H1 (cell line): ENCODE results near the gene CEP350. TPM values are rescaled to one million over a fixed set of nuclear protein-coding genes. Genes with fewer than 3 reads are reported as not detected.

Experiments used
- CTCF ChIA-PET: fragments of 300-600 bp; sonication (Branson Sonifier 250); formaldehyde crosslinking; loops from one replicate; lab custom pipeline; 2021; ENCODE audit not compliant: partially characterized antibody; lab: Charles Lee
- POLR2A ChIA-PET: fragments of 300-600 bp; sonication (Branson Sonifier 250); formaldehyde crosslinking; loops from one replicate; lab custom pipeline; 2021; ENCODE audit warnings: inconsistent platforms; ENCODE audit not compliant: partially characterized antibody; lab: Charles Lee
- DNase-seq, 2 experiments: peaks; one replicate each; pipeline versions ENCODE4 v3.0.0 to v3.0.0-alpha.2; 2010 to 2022; ENCODE audit warnings: low spot score in 2 of 2, low read depth in 1 of 2, mixed read lengths in 1 of 2
- FAIRE-seq: peaks from 2 replicates; lab custom pipeline; 2011; peaks lifted over from hg19 to GRCh38; lab: Jason Lieb, UNC
- H2AFZ ChIP-seq: 2 replicates; pipeline ENCODE4 v1.8.1; 2012; ENCODE audit warnings: low read length, inconsistent platforms
- H2AK5ac ChIP-seq: 2 replicates; pipeline ENCODE4 v1.6.1; 2013; ENCODE audit warnings: low read depth, low read length
- H2BK120ac ChIP-seq: replicated peaks from 2 replicates; pipeline ENCODE3; 2013; ENCODE audit warnings: low read depth, low read length, inconsistent platforms
- H2BK12ac ChIP-seq: 2 replicates; pipeline ENCODE4 v1.6.1; 2013; ENCODE audit warnings: low read depth, low read length
- H2BK15ac ChIP-seq: 2 replicates; pipeline ENCODE4 v1.6.1; 2013; ENCODE audit warnings: low read length
- H2BK20ac ChIP-seq: 2 replicates; pipeline ENCODE4 v1.6.1; 2013; ENCODE audit warnings: low read length
- H2BK5ac ChIP-seq: 2 replicates; pipeline ENCODE4 v1.6.1; 2013; ENCODE audit warnings: low read depth, low read length
- H3K14ac ChIP-seq: 2 replicates; pipeline ENCODE4 v1.6.1; 2013; ENCODE audit warnings: inconsistent platforms; ENCODE audit not compliant: insufficient read length
- H3K18ac ChIP-seq: 2 replicates; pipeline ENCODE4 v1.6.1; 2013; ENCODE audit warnings: low read length; ENCODE audit errors: extremely low read depth
- H3K23ac ChIP-seq: 2 replicates; pipeline ENCODE4 v1.6.1; 2013; ENCODE audit warnings: inconsistent platforms; ENCODE audit not compliant: insufficient read length
- H3K23me2 ChIP-seq: 2 replicates; pipeline ENCODE4 v1.6.1; 2013; ENCODE audit warnings: low read depth, low read length
- H3K27ac ChIP-seq: 2 replicates; pipeline ENCODE4 v1.6.1; 2011; ENCODE audit warnings: low read depth, low read length, inconsistent platforms
- H3K27me3 ChIP-seq, 4 experiments: replicated peaks in 1 of 4; 1 replicate in 1 of 4; 2 replicates in 3 of 4; pipeline versions ENCODE4 v1.6.1 to v1.8.1; 2011 to 2013; ENCODE audit warnings: low read length in 3 of 4, mild to moderate bottlenecking in 3 of 4, inconsistent platforms in 2 of 4, mixed read lengths in 2 of 4, moderate library complexity in 1 of 4; ENCODE audit not compliant: control insufficient read depth in 3 of 4, insufficient read depth in 3 of 4; ENCODE audit errors: extremely low read depth in 1 of 4
- H3K36me3 ChIP-seq, 4 experiments: 2 replicates each; pipeline versions ENCODE4 v1.6.1 to v1.8.1; 2011 to 2013; ENCODE audit warnings: mild to moderate bottlenecking in 4 of 4, low read length in 3 of 4, moderate library complexity in 2 of 4, control low read depth in 1 of 4, inconsistent platforms in 1 of 4; ENCODE audit not compliant: insufficient read depth in 4 of 4, control insufficient read depth in 2 of 4
- H3K4ac ChIP-seq: replicated peaks from 2 replicates; pipeline ENCODE3; 2013; ENCODE audit warnings: low read length, low read depth, mixed read lengths, inconsistent platforms; ENCODE audit not compliant: insufficient read length
- H3K4me1 ChIP-seq, 4 experiments: replicated peaks in 1 of 4; 1 replicate in 1 of 4; 2 replicates in 3 of 4; pipeline versions ENCODE4 v1.6.1 to v1.8.1; 2011 to 2013; ENCODE audit warnings: low read length in 3 of 4, inconsistent platforms in 2 of 4, mixed read lengths in 1 of 4; ENCODE audit not compliant: insufficient read depth in 4 of 4, control insufficient read depth in 3 of 4
- H3K4me2 ChIP-seq, 2 experiments: 2 replicates each; pipeline versions ENCODE4 v1.6.1 to v1.8.1; 2011 to 2013; ENCODE audit warnings: low read depth in 2 of 2, low read length in 2 of 2, control low read depth in 1 of 2, inconsistent platforms in 1 of 2, mild to moderate bottlenecking in 1 of 2; ENCODE audit not compliant: insufficient read depth in 1 of 2
- H3K4me3 ChIP-seq, 4 experiments: fragments of 200-600, 300-600 bp in 1 of 4; sonication (generic), shearing (Covaris generic), sonication (Bioruptor Twin) in 1 of 4; 2 replicates each; pipeline versions ENCODE4 v1.5.1 to v1.8.1; 2011 to 2016; ENCODE audit warnings: low read length in 4 of 4, low read depth in 3 of 4, control low read depth in 2 of 4, inconsistent platforms in 2 of 4, mild to moderate bottlenecking in 2 of 4, mixed read lengths in 1 of 4, moderate library complexity in 1 of 4; ENCODE audit not compliant: insufficient read depth in 2 of 4; ENCODE audit errors: extremely low read depth in 1 of 4
- H3K56ac ChIP-seq: replicated peaks from 2 replicates; pipeline ENCODE3; 2013; ENCODE audit warnings: low read depth, mild to moderate bottlenecking, mixed read lengths, low read length, inconsistent platforms; ENCODE audit not compliant: insufficient read length
- H3K79me1 ChIP-seq: 2 replicates; pipeline ENCODE4 v1.6.1; 2013; ENCODE audit warnings: low read depth, low read length, control low read depth
- H3K79me2 ChIP-seq, 2 experiments: 2 replicates each; pipeline versions ENCODE4 v1.6.1 to v1.8.1; 2012 to 2013; ENCODE audit warnings: low read length in 2 of 2, mild to moderate bottlenecking in 2 of 2, inconsistent platforms in 1 of 2; ENCODE audit not compliant: insufficient read depth in 2 of 2, control insufficient read depth in 1 of 2
- H3K9ac ChIP-seq, 4 experiments: replicated peaks in 1 of 4; 1 replicate in 1 of 4; 2 replicates in 3 of 4; pipeline versions ENCODE4 v1.6.1 to v1.8.1; 2011 to 2013; ENCODE audit warnings: low read depth in 3 of 4, low read length in 3 of 4, control low read depth in 2 of 4, mild to moderate bottlenecking in 2 of 4, moderate library complexity in 2 of 4, inconsistent platforms in 1 of 4; ENCODE audit errors: extremely low read depth in 1 of 4
- H3K9me3 ChIP-seq, 2 experiments: 2 replicates each; pipeline versions ENCODE4 v1.6.1 to v1.8.1; 2012 to 2013; ENCODE audit warnings: mild to moderate bottlenecking in 2 of 2, moderate library complexity in 2 of 2, control low read depth in 1 of 2, inconsistent platforms in 1 of 2, low read depth in 1 of 2, low read length in 1 of 2, mixed read lengths in 1 of 2; ENCODE audit not compliant: insufficient read depth in 2 of 2
- H4K20me1 ChIP-seq, 2 experiments: replicated peaks in 1 of 2; 2 replicates each; pipeline versions ENCODE3 to v1.8.1; 2011 to 2013; ENCODE audit warnings: inconsistent platforms in 2 of 2, low read length in 2 of 2, mild to moderate bottlenecking in 1 of 2; ENCODE audit not compliant: insufficient read depth in 2 of 2, control insufficient read depth in 1 of 2
- H4K5ac ChIP-seq: 2 replicates; pipeline ENCODE4 v1.6.1; 2013; ENCODE audit warnings: low read length, low read depth, mixed read lengths, inconsistent platforms; ENCODE audit not compliant: insufficient read length
- H4K8ac ChIP-seq: 2 replicates; pipeline ENCODE4 v1.8.0; 2013; ENCODE audit warnings: mild to moderate bottlenecking, moderate library complexity, low read length, inconsistent platforms; ENCODE audit not compliant: insufficient read depth; ENCODE audit errors: extremely low read depth
- H4K91ac ChIP-seq: replicated peaks from 2 replicates; pipeline ENCODE3; 2013; ENCODE audit warnings: low read length, mixed read lengths, inconsistent platforms; ENCODE audit not compliant: insufficient read length
- CBX5 ChIP-seq: fragments of 300-800, 300-1000 bp; sonication (generic); IDR thresholded peaks from 2 replicates; pipeline ENCODE4 v1.7.1; 2016; ENCODE audit warnings: antibody characterized with exemption, low read length, low read depth
- FOSL1 ChIP-seq: IDR thresholded peaks from 2 replicates; pipeline ENCODE4 v1.6.1; 2011; ENCODE audit warnings: mild to moderate bottlenecking, low read depth, low read length, moderate library complexity; ENCODE audit not compliant: insufficient read depth
- JUND ChIP-seq: IDR thresholded peaks from 2 replicates; pipeline ENCODE4 v1.6.1; 2011; ENCODE audit warnings: mild to moderate bottlenecking, improper control_type of control experiment, low read length
- NRF1 ChIP-seq: IDR thresholded peaks from 2 replicates; pipeline ENCODE4 v1.6.1; 2011; ENCODE audit warnings: mild to moderate bottlenecking, low read depth, low read length, improper control_type of control experiment
- RAD21 ChIP-seq, 2 experiments: IDR thresholded peaks in 1 of 2; conservative IDR thresholded peaks in 1 of 2; 2 replicates each; pipeline ENCODE4 v1.6.1; 2011; ENCODE audit warnings: low read depth in 2 of 2, low read length in 2 of 2, improper control_type of control experiment in 1 of 2, inconsistent platforms in 1 of 2, mild to moderate bottlenecking in 1 of 2, moderate library complexity in 1 of 2
- RBBP5 ChIP-seq: IDR thresholded peaks from 2 replicates; pipeline ENCODE4 v1.7.1; 2012; ENCODE audit warnings: low read depth, mild to moderate bottlenecking, inconsistent platforms, low read length, moderate library complexity, borderline replicate concordance
- RNF2 ChIP-seq: fragments of 200-900, 300-1000 bp; sonication (generic); IDR thresholded peaks from 2 replicates; pipeline ENCODE4 v1.7.1; 2016; ENCODE audit warnings: borderline replicate concordance, low read depth, mild to moderate bottlenecking, antibody characterized with exemption, low read length; ENCODE audit not compliant: poor library complexity, severe bottlenecking; ENCODE audit errors: missing control alignments
- WGBS, 2 experiments: shearing (Covaris generic) in 1 of 2; methylation state at CpG; one replicate each; pipeline versions ENCODE4 v1.1.6 to v1.1.7; 2013 to 2015; ENCODE audit warnings: low lambda C conversion rate in 2 of 2, mixed read lengths in 2 of 2, inconsistent platforms in 1 of 2, low coverage in 1 of 2, missing lambda C conversion rate in 1 of 2; ENCODE audit not compliant: insufficient replicate concordance in 2 of 2, insufficient coverage in 1 of 2, insufficient read length in 1 of 2; ENCODE audit errors: extremely low coverage in 1 of 2, missing lambda C conversion rate in 1 of 2; 5-methylcytosine and 5-hydroxymethylcytosine counted together
- polyA plus RNA-seq, 7 experiments: library from polyadenylated mRNA; depleted of rRNA in 3 of 7; stranded (reverse) in 5 of 7; unstranded in 2 of 7; fragments of >200 nt in 5 of 7; fragments of 200-250 nt in 2 of 7; gene quantifications; 1 replicate in 5 of 7; 2 replicates in 1 of 7; 4 replicates in 1 of 7; pipeline versions ENCODE4 v1.2.1 to v1.2.3, GENCODE V29; 2011 to 2013; ENCODE audit warnings: missing spikeins in 2 of 7, mixed read lengths in 2 of 7
- total RNA-seq: library from RNA; stranded (reverse); fragmentation: NEBNext Ultra II Directional; extraction: Animal tissue kit (Norgen Biotek cat#: 25700); gene quantifications from 2 replicates; pipeline ENCODE4 v1.2.1, GENCODE V29; 2021

CEP350 gene
- total and polyA plus RNA-seq, 2 of the 8 experiments (the other 6 are each of a cell fraction or from before 2014, with no cell fraction given), result 5.6 to 39.4 TPM

- Histone ChIP-seq H2BK20ac (no peak overlapping the region), H2AFZ (no peak overlapping the region), H3K9me3 (no peaks in the 10 kb centered on the region), H3K4me3 (no peak overlapping the region), H2BK15ac (no peak overlapping the region), H3K18ac (no peak overlapping the region), H4K91ac (no peak overlapping the region), H4K5ac (no peak overlapping the region), H3K23ac (no peak overlapping the region), H3K36me3 (no peaks in the 10 kb centered on the region), H3K14ac (no peak overlapping the region), H3K9ac (no peak overlapping the region), H2BK12ac (no peak overlapping the region), H2AK5ac (no peak overlapping the region), H3K79me1 (no peaks in the 10 kb centered on the region), H3K79me2 (no peaks in the 10 kb centered on the region), H2BK120ac (no peak overlapping the region)
- POLR2A ChIA-PET, result no interaction called here
- 85% methylated on average over 3 of the region's 3 CpGs; no CpG with 5 or more reads in 1 of the 2 experiments for WGBS, 2 experiments
- no peak for TF ChIP-seq CBX5
- no peak for TF ChIP-seq RBBP5
- TF ChIP-seq FOSL1, result no peak
- TF ChIP-seq JUND, result no peak
- TF ChIP-seq RNF2, result no peak
- no peak for TF ChIP-seq NRF1
- TF ChIP-seq RAD21 (IDR thresholded peaks at IDR 0.05 in 1 of 2, conservative IDR thresholded peaks at IDR 0.05 in 1 of 2; ENCODE audit: low read depth in 2 of 2, low read length in 2 of 2), result no peak
- TF ChIP-seq, all 59 proteins: peak for 0
- Histone ChIP-seq H3K56ac (no peak overlapping the region), H3K4ac (no peak overlapping the region), H3K4me1 (no peaks in the 10 kb centered on the region), H4K8ac (no peak overlapping the region), H3K4me2 (no peak overlapping the region), H3K23me2 (no peaks in the 10 kb centered on the region), H3K27ac (no peak overlapping the region), H3K27me3 (no peaks in the 10 kb centered on the region), H4K20me1 (no peaks in the 10 kb centered on the region), H2BK5ac (no peak overlapping the region)
- CTCF ChIA-PET, result interaction anchor here (0.6 to 2.0 kb wide), 3 partner anchors 25 to 211 kb away, joined by 3 to 8 read pairs (median 5); no protein-coding TSS in a partner anchor
- no peak for DNase-seq
- FAIRE-seq, result no peak
These were observed 188.7 kb downstream of the CEP350 start for GRCh38 chr1:180143359-180143758.
